T-helper 9 cell (primary cell): Measurements from ENCODE around the gene USP6NL.

Source experiments
- DNase-seq: peaks from one replicate; pipeline ENCODE4 v3.0.0-alpha.2; 2020

The USP6NL gene

GRCh38 chr10:11404901-11405300 lies 206.5 kb downstream of the USP6NL start:
- no peak for DNase-seq
